GM18909 (cell line): ENCODE measurements around the gene LRP1B.

Experiments
- ATAC-seq: cut with Tn5 transposase; IDR thresholded peaks from one replicate; pipeline ENCODE4 v1.9.1; 2021; ENCODE audit warnings: mild to moderate bottlenecking; ENCODE audit not compliant: unreplicated experiment, poor library complexity

LRP1B gene

GRCh38 chr2:142044197-142044596 is 86.6 kb downstream of the LRP1B start:
- no peak for ATAC-seq

GRCh38 chr2:142042536-142043199 is 88.1 kb downstream of the LRP1B start:
- ATAC-seq: no peak

DNA sequence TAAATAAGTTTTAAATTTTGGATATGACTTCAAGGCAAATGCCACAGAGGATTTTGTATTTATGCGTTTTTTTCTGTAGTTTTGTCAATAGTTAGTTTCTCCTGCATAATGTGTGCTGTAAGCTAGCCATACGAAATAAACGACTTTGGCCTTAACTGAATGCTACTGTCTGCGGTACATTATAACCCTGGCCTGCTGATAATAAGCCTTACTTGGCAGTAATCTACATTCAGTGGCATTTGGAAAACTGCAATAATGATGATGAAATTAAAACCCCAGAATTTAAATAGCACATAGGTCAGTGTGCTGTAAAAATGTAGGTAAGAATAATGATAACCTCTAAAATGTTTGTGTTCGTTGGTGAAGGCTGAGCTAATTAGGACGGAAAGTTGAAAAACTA is 88.8 kb downstream of the LRP1B start:
- ATAC-seq: no peak

DNA sequence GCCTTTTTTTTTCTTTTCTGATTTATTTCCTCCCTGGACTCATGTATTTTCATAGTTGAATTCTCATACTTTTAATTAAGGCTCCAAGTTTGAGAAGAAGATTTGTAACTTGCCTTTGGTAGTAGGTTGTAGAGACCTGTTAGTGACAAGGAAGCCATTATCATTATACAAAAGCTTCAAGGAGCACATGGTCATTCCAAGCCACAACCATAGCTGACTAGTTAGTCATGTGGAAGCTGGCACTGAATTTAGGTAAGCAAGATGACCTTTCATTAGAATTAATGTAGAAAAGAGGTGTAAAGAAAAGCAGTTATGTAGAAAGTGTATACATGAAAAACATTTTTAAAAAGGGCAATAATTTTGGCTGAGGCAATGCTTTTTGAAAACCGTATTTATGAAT is 89.7 kb downstream of the LRP1B start:
- no peak for ATAC-seq

DNA sequence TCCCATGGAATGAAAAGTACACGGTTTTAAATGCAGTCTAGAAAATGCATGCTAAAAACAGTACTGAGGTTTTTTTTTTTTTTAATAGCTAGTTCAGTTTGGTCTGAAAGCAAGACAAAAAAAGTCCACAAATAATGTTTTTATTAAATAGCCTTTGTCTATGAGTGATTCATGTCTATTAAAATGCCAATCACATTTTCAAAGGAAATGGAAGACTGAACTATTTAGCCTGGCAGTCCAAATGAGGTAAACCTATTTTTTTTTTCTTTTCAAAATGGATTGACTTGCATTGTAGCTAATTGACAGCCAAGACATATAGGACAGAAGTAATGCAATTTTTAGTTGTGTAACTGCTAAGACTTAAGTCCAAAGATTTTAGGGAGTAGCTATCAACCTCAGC is 90.3 kb downstream of the LRP1B start:
- no peak for ATAC-seq

GRCh38 chr2:142038826-142039225 is 92.0 kb downstream of the LRP1B start:
- ATAC-seq: no peak

DNA sequence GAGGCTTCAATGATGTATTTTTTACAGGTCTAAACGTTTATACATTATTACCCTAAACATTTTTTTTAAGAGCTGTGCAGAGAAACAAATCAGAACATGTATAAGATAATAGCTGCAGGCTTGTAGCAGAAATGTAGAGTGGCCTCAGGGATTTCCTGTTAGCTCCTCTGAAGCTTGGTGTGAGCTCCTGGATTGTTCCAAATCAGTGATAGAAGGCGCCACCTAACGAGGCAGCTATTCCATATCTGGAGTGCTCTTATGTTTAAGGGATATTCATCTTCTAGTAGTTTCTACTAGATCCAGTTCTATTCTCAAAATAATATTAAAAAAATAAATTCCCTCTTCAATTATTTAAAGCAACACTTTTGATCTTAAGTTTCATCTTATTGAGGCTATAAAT is 93.1 kb downstream of the LRP1B start:
- ATAC-seq: no peak

GRCh38 chr2:142037066-142037465 is 93.8 kb downstream of the LRP1B start:
- no peak for ATAC-seq

DNA sequence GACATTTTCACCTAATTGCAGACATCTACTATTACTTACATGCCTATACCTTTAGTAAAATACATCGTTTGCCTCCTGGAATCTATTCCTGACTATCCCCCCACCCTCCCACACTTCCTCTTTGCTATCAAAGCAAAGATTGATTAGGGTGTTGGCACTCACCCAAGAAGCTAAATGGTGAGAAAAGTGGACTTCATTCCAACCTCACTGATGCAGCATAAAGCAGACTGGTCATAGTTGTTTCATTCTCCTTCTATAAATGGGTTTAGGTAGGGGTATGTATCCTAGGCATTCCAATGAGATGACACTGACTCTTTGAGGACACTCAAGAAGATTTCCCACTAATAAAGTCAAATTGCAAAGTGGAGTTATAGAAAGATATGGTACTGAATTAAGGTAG is 97.4 kb downstream of the LRP1B start:
- ATAC-seq: no peak

- no peak for ATAC-seq
Observed at GRCh38 chr2:142031656-142032055, 99.2 kb downstream of the LRP1B start.

GRCh38 chr2:142030735-142031134 is 100.1 kb downstream of the LRP1B start:
- no peak for ATAC-seq

DNA sequence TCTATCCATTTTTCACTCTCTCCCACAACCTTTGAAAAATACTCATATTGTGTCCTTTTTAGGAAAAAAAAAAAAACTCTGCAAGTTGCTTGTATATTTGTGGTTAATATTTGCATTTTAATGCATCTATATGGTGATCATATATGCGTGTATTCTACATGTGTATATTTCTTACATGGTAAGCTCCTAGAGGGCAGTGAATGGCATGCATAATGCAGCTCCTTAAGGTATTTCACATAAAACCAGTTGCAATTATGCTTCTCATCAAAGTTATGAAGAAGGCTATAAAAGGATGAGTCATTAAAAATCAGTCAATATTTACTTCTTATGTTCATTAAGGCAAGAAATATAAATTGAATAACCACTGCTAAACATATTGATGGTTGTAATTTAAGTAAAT is 100.8 kb downstream of the LRP1B start:
- no peak for ATAC-seq

DNA sequence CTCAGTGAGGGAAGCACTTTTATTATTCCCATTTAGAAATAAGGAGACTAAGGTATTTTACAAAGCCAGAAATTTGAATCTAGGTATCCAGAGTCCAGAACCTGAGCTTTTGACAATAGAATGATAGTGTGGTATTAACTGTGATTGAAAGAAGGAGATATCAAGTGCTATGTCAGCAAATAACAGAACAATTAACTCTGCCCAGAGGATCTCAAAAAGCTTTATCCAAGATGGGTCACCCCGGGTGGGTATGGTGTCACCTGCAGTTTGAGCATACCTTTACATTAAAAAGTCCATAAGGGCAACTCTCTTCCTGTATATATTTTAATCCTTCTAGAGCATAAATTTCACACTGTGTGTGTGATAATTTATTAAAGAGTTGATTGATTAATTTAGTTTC is 105.4 kb downstream of the LRP1B start:
- ATAC-seq: no peak

GRCh38 chr2:142020368-142020767 is 110.4 kb downstream of the LRP1B start:
- no peak for ATAC-seq

GRCh38 chr2:142014536-142014935 is 116.3 kb downstream of the LRP1B start:
- no peak for ATAC-seq

GRCh38 chr2:142012797-142013196 is 118.0 kb downstream of the LRP1B start:
- no peak for ATAC-seq

- ATAC-seq: no peak
Observed at GRCh38 chr2:142010477-142011270, 120.1 kb downstream of the LRP1B start.

GRCh38 chr2:142008135-142008744 is 122.6 kb downstream of the LRP1B start:
- ATAC-seq: no peak

- no peak for ATAC-seq
Observed at GRCh38 chr2:141994066-141994465, 136.8 kb downstream of the LRP1B start.

GRCh38 chr2:141992695-141993094 is 138.1 kb downstream of the LRP1B start:
- no peak for ATAC-seq

DNA sequence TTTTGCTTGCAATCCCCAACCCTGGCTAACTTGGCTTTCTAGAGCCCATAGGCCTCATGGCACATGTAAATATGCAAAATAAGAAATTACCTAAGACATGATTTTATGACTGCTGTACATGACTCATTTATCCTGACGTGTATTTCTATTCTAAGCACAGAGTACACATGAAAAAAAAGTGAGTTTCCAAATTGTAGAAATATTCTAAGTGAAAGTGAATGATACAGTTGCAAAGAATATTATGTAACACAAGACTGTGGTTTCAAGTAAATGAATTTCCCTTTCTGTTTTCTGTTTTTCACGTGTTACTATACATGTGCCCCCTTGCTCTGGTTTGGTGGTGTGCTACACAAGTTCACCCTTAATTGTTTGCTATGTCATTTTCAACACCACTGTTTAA is 162.4 kb downstream of the LRP1B start:
- ATAC-seq: no peak

DNA sequence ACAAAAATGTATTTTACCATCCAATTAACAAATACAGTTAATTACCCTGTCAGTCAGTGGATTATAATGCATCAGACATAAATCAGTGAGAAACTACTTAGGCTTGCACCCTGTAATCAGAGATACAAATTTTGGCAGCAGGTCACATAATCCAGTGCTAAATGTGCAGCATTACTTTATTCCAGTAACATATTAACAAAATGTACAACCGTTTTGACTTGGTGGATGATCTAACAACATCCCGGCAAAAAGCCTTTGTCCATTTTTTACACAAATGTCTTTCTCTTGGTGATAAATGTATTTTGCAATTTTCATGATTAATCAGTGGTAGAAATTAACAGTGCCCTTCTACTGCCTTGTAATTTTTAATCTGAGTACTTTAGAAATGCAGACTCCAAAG is 162.8 kb downstream of the LRP1B start:
- no peak for ATAC-seq
